ENCODE measurements around the gene RIPK4. TPM values are rescaled to one million over a fixed set of nuclear protein-coding genes. Genes with fewer than 3 reads are reported as not detected.

Gene RIPK4
- total RNA-seq, 1 experiment from 2014 or later, result 252 TPM

DNA sequence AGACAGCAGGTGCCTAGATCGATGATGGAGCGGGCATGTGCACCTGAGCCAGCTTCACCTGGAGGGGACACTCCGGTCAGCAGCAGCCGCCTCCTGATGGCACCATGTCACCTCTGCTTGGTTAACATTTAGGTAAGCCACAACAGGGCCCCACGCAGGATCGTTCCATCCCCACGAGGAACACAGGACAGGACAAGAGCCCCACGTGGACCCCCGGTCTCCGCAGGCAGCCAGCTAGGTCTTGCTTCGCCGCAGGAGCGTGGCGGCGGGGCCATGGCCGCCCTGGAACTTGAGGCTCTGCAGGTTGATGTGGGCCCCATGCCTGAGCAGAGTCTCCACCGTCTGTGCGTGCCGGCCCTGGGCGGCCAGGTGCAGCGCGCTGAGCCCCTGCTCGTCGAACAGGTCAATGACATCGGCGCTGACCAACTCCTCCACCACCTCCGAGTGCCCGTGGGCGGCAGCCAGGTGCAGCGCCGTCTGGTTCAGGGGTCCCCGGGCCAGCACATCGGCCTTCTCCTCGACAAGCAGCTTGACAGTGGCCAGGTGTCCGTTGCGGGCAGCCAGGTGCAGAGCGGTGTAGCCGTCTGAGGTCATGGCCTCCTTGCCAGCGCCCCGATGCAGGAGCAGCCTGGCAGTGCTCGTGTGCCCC is 26.1 kb downstream of the RIPK4 start:
- no peak overlapping the region for H3K4me3 ChIP-seq (ENCODE audit: low read length)
- TF ChIP-seq EZH2 (IDR thresholded peaks at IDR 0.05; ENCODE audit: low read length, unreplicated experiment) (no peak), EZH2phosphoT487 (IDR thresholded peaks at IDR 0.05; ENCODE audit: borderline replicate concordance, low read length) (no peak)
- TF ChIP-seq, protein P1, sequence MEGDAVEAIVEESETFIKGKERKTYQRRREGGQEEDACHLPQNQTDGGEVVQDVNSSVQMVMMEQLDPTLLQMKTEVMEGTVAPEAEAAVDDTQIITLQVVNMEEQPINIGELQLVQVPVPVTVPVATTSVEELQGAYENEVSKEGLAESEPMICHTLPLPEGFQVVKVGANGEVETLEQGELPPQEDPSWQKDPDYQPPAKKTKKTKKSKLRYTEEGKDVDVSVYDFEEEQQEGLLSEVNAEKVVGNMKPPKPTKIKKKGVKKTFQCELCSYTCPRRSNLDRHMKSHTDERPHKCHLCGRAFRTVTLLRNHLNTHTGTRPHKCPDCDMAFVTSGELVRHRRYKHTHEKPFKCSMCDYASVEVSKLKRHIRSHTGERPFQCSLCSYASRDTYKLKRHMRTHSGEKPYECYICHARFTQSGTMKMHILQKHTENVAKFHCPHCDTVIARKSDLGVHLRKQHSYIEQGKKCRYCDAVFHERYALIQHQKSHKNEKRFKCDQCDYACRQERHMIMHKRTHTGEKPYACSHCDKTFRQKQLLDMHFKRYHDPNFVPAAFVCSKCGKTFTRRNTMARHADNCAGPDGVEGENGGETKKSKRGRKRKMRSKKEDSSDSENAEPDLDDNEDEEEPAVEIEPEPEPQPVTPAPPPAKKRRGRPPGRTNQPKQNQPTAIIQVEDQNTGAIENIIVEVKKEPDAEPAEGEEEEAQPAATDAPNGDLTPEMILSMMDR (conservative IDR thresholded peaks at IDR 0.05; ENCODE audit: low read depth, low read length), result no peak
- no peak overlapping the region for H2AFZ ChIP-seq (ENCODE audit: low read length)
- H3K4me2 ChIP-seq (ENCODE audit: low read length), result no peak overlapping the region
- ChIA-PET POLR2A (ENCODE audit: unreplicated experiment) (interaction anchor here (1.0 kb wide), 1 partner anchor 27 kb away, joined by 9 read pairs; no protein-coding TSS in a partner anchor), CTCF (no interaction called here)
- H3K79me2 ChIP-seq (ENCODE audit: low read length), result peaks cover 59% of the 10 kb centered on the region
- BruUV-seq (replicated peaks), result no TSS peak
- no peak for ATAC-seq
- no peaks in the 10 kb centered on the region for H3K9me2 ChIP-seq (replicated peaks; ENCODE audit: low read length)
- H3K9me3 ChIP-seq (ENCODE audit: low read length), result no peaks in the 10 kb centered on the region; the same call in 1 of the 2 replicates
- peaks cover 4% of the 10 kb centered on the region for H3F3A ChIP-seq (ENCODE audit: low read length, unreplicated experiment)
- H3K27me3 ChIP-seq (ENCODE audit: low read length), result no peaks in the 10 kb centered on the region
- H3K9ac ChIP-seq (ENCODE audit: low read length), result no peak overlapping the region
- intact Hi-C loops (cut with micrococcal nuclease), result no loop called here
- DNase-seq, result no peak
- no peaks in the 10 kb centered on the region for H3K4me1 ChIP-seq (ENCODE audit: insufficient read depth, low read length)
- H4K20me1 ChIP-seq (ENCODE audit: low read length), result peaks cover 62% of the 10 kb centered on the region
- H3K27ac ChIP-seq (ENCODE audit: low read length), result no peak overlapping the region
- H3K36me3 ChIP-seq (ENCODE audit: low read depth, low read length), result peaks cover 92% of the 10 kb centered on the region

DNA sequence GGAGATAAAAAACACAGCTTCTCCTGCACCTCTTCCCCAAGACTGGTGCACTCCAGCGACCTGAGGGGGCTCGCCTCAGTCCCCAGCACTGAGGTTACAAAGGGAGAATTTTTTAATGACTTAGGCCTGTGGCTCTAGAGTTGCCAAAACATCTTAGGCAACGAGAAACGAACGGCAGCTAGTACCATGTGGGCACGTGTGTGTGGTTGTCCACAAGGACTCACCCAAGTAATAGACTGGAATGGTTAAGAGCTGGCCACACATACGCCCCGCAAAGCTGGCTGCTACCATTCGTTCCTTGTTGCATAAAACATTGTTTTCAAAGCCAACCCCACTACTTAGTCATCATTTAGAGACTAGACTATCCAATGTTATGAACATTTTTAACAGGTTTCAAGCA is 26.9 kb downstream of the RIPK4 start:
- H3K27ac ChIP-seq (ENCODE audit: low read length), result no peak overlapping the region
- TF ChIP-seq EZH2 (IDR thresholded peaks at IDR 0.05; ENCODE audit: low read length, unreplicated experiment), result no peak
- TF ChIP-seq, protein P1 (conservative IDR thresholded peaks at IDR 0.05; ENCODE audit: low read depth, low read length), result no peak
- no peak for TF ChIP-seq EZH2phosphoT487 (IDR thresholded peaks at IDR 0.05; ENCODE audit: borderline replicate concordance, low read length)

DNA sequence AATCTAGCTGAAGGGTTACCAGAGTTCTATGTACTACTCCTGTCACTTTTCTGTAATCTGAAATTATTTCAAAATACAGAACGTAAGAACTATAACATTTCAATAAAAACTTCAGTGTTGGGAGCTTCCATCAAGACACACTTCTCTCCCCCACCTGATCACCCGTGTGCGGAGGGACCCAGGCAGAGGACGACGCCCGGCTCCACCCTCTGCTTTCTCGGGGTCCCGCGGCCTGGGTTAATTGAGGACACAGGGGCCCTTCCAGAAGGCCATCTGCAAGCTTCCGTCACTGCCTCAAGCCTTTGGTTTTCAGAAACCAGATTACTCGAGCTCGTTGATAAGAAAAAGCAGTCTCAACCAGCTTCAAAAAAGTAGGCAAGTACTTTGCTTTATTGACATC is 27.8 kb downstream of the RIPK4 start:
- Histone ChIP-seq H3K4me2 (ENCODE audit: low read length) (no peak overlapping the region), H3K4me3 (ENCODE audit: low read length) (no peak overlapping the region), H2AFZ (ENCODE audit: low read length) (no peak overlapping the region), H3K27me3 (ENCODE audit: low read length) (no peaks in the 10 kb centered on the region), H3F3A (ENCODE audit: low read length, unreplicated experiment) (no peaks in the 10 kb centered on the region), H4K20me1 (ENCODE audit: low read length) (peaks cover 48% of the 10 kb centered on the region), H3K4me1 (ENCODE audit: insufficient read depth, low read length) (no peaks in the 10 kb centered on the region), H3K9me3 (ENCODE audit: low read length) (no peaks in the 10 kb centered on the region; the same call in 1 of the 2 replicates), H3K79me2 (ENCODE audit: low read length) (peaks cover 44% of the 10 kb centered on the region), H3K27ac (ENCODE audit: low read length) (no peak overlapping the region), H3K36me3 (ENCODE audit: low read depth, low read length) (peaks cover 75% of the 10 kb centered on the region), H3K9ac (ENCODE audit: low read length) (no peak overlapping the region), H3K9me2 (replicated peaks; ENCODE audit: low read length) (no peaks in the 10 kb centered on the region)
- TF ChIP-seq, protein P1 (conservative IDR thresholded peaks at IDR 0.05; ENCODE audit: low read depth, low read length), result no peak
- TF ChIP-seq EZH2phosphoT487 (IDR thresholded peaks at IDR 0.05; ENCODE audit: borderline replicate concordance, low read length) (no peak), EZH2 (IDR thresholded peaks at IDR 0.05; ENCODE audit: low read length, unreplicated experiment) (no peak)
- ATAC-seq (no peak), DNase-seq (no peak)
- POLR2A ChIA-PET (ENCODE audit: unreplicated experiment), result no interaction called here
- CTCF ChIA-PET, result interaction anchor here (1.2 kb wide), 1 partner anchor 127 kb away, joined by 4 read pairs; no protein-coding TSS in a partner anchor
- intact Hi-C loops (cut with micrococcal nuclease), result no loop called here
- BruUV-seq (replicated peaks), result no TSS peak

More for the DNA sequence above, 26.9 kb downstream of the RIPK4 start:
- H3K27me3 ChIP-seq (ENCODE audit: low read length), result no peaks in the 10 kb centered on the region
- no peak overlapping the region for H3K4me2 ChIP-seq (ENCODE audit: low read length)
- peaks cover 51% of the 10 kb centered on the region for H3K79me2 ChIP-seq (ENCODE audit: low read length)
- no peak overlapping the region for H2AFZ ChIP-seq (ENCODE audit: low read length)
- H3K9me2 ChIP-seq (replicated peaks; ENCODE audit: low read length), result no peaks in the 10 kb centered on the region
- ATAC-seq (no peak), DNase-seq (no peak)
- H3F3A ChIP-seq (ENCODE audit: low read length, unreplicated experiment), result peaks cover under 1% of the 10 kb centered on the region
- H3K9ac ChIP-seq (ENCODE audit: low read length), result no peak overlapping the region
- intact Hi-C loops (cut with micrococcal nuclease), result no loop called here
- H4K20me1 ChIP-seq (ENCODE audit: low read length), result peaks cover 56% of the 10 kb centered on the region
- H3K4me3 ChIP-seq (ENCODE audit: low read length), result no peak overlapping the region
- H3K9me3 ChIP-seq (ENCODE audit: low read length), result no peaks in the 10 kb centered on the region; the same call in 1 of the 2 replicates
- CTCF ChIA-PET, result no interaction called here
- H3K4me1 ChIP-seq (ENCODE audit: insufficient read depth, low read length), result no peaks in the 10 kb centered on the region
- BruUV-seq (replicated peaks), result TSS peak; percentile 13
- POLR2A ChIA-PET (ENCODE audit: unreplicated experiment), result interaction anchor here (0.5 to 1.0 kb wide), 2 partner anchors 28 to 32 kb away, joined by 3 to 9 read pairs; no protein-coding TSS in a partner anchor
- peaks cover 84% of the 10 kb centered on the region for H3K36me3 ChIP-seq (ENCODE audit: low read depth, low read length)
